ENCODE results near the gene XIAP. TPM values are rescaled to one million over a fixed set of nuclear protein-coding genes. Genes with fewer than 3 reads are reported as not detected.
"Not testable (repeated sequence)": the region's sequence is repeated elsewhere in the genome, so short reads cannot be mapped to it uniquely, and the experiment has no call there.

The XIAP gene
- total and polyA plus RNA-seq, 3 donors from 2014 or later, result 16.5 to 30.2 (median 26.5) TPM

GRCh38 chrX:123846577-123847038 is 13.2 kb upstream of the XIAP start:
- Histone ChIP-seq H3K4me1 (no peaks in the 10 kb centered on the region), H3K9me3 (no peaks in the 10 kb centered on the region), H3K27ac (no peak overlapping the region), H3K27me3 (no peaks in the 10 kb centered on the region), H3K4me3 (no peak overlapping the region), H3K36me3 (ENCODE audit: low read depth, missing control alignments) (no peaks in the 10 kb centered on the region)
- TF ChIP-seq POLR2A (IDR thresholded peaks at IDR 0.05), result no peak
- TF ChIP-seq CTCF (IDR thresholded peaks at IDR 0.05), result no peak
- no peak for DNase-seq
- intact Hi-C loops (cut with DNase I; ENCODE audit: low total_unique reads), result no loop called here
- WGBS, 2 donors, result 92 to 93% methylated on average over 5 to 7 of the region's 7 CpGs

- no peaks in the 10 kb centered on the region for H3K36me3 ChIP-seq (ENCODE audit: low read depth, missing control alignments)
- intact Hi-C loops (cut with DNase I; ENCODE audit: low total_unique reads), result no loop called here
- no peak overlapping the region for H3K4me3 ChIP-seq
- H3K9me3 ChIP-seq, result no peaks in the 10 kb centered on the region
- DNase-seq, result no peak
- no peak overlapping the region for H3K27ac ChIP-seq
- no peak for TF ChIP-seq CTCF (IDR thresholded peaks at IDR 0.05)
- TF ChIP-seq POLR2A (IDR thresholded peaks at IDR 0.05), result no peak
- no peaks in the 10 kb centered on the region for H3K27me3 ChIP-seq
- no peaks in the 10 kb centered on the region for H3K4me1 ChIP-seq
- WGBS, 2 donors, result 85 to 86% methylated on average over 1 to 2 of the region's 2 CpGs
Observed at GRCh38 chrX:123847056-123847455, 12.8 kb upstream of the XIAP start.

GRCh38 chrX:123849096-123849495 is 10.8 kb upstream of the XIAP start:
- no peak for DNase-seq
- H3K36me3 ChIP-seq (ENCODE audit: low read depth, missing control alignments), result no peaks in the 10 kb centered on the region
- WGBS, 2 donors, result 85 to 86% methylated on average over 7 to 12 of the region's 12 CpGs
- intact Hi-C loops (cut with DNase I; ENCODE audit: low total_unique reads), result no loop called here
- H3K4me3 ChIP-seq, result no peak overlapping the region
- no peaks in the 10 kb centered on the region for H3K27me3 ChIP-seq
- H3K9me3 ChIP-seq, result no peaks in the 10 kb centered on the region
- H3K27ac ChIP-seq, result no peak overlapping the region
- TF ChIP-seq CTCF (IDR thresholded peaks at IDR 0.05), result no peak
- H3K4me1 ChIP-seq, result no peaks in the 10 kb centered on the region

- WGBS, 2 donors, result 79 to 87% methylated on average over 8 to 9 of the region's 9 CpGs
- H3K4me3 ChIP-seq; H3K36me3 ChIP-seq (ENCODE audit: low read depth, missing control alignments); intact Hi-C loops (cut with DNase I; ENCODE audit: low total_unique reads); DNase-seq; H3K27ac ChIP-seq; H3K4me1 ChIP-seq; H3K27me3 ChIP-seq; H3K9me3 ChIP-seq: not testable (repeated sequence)
Observed at GRCh38 chrX:123849906-123850305, 9.9 kb upstream of the XIAP start.

- Histone ChIP-seq H3K9me3 (no peaks in the 10 kb centered on the region), H3K4me1 (no peaks in the 10 kb centered on the region), H3K27ac (no peak overlapping the region), H3K27me3 (no peaks in the 10 kb centered on the region), H3K36me3 (ENCODE audit: low read depth, missing control alignments) (no peaks in the 10 kb centered on the region), H3K4me3 (no peak overlapping the region)
- WGBS, 2 donors, result 69 to 76% methylated on average over 1 of the region's 1 CpG
- TF ChIP-seq CTCF (IDR thresholded peaks at IDR 0.05), result no peak
- no peak for TF ChIP-seq POLR2A (IDR thresholded peaks at IDR 0.05)
- intact Hi-C loops (cut with DNase I; ENCODE audit: low total_unique reads), result no loop called here
- no peak for DNase-seq
Observed at GRCh38 chrX:123851079-123851478, 8.8 kb upstream of the XIAP start.

Measured in testis (tissue), 3 donors.